Hepatocyte (in vitro differentiated cells): ENCODE results near the gene HSD11B1L. TPM values are rescaled to one million over a fixed set of nuclear protein-coding genes. Genes with fewer than 3 reads are reported as not detected.

ENCODE experiments used
- DNase-seq: peaks from one replicate; pipeline ENCODE4 v3.0.0-alpha.2; 2016; ENCODE audit warnings: low spot score
- H2AFZ ChIP-seq: fragments of 200-600 bp; sonication (generic); 2 replicates; pipeline ENCODE4 v1.6.0; 2016; ENCODE audit warnings: antibody characterized with exemption, mild to moderate bottlenecking
- H3K27ac ChIP-seq: fragments of 200-600 bp; sonication (generic); 2 replicates; pipeline ENCODE4 v1.5.1; 2016; ENCODE audit warnings: mild to moderate bottlenecking
- H3K27me3 ChIP-seq: fragments of 200-600 bp; sonication (generic); 2 replicates; pipeline ENCODE4 v1.6.1; 2016
- H3K36me3 ChIP-seq: fragments of 200-600 bp; sonication (generic); replicated peaks from 2 replicates; pipeline ENCODE4 v1.5.1; 2016; ENCODE audit warnings: low read depth; ENCODE audit not compliant: insufficient read depth
- H3K4me1 ChIP-seq: fragments of 200-600 bp; sonication (generic); 2 replicates; pipeline ENCODE4 v1.5.1; 2016; ENCODE audit warnings: mild to moderate bottlenecking, moderate library complexity; ENCODE audit not compliant: insufficient read depth
- H3K4me2 ChIP-seq: fragments of 200-600 bp; sonication (generic); 2 replicates; pipeline ENCODE4 v1.6.0; 2016
- H3K4me3 ChIP-seq: fragments of 200-600 bp; sonication (generic); 2 replicates; pipeline ENCODE4 v1.5.1; 2016; ENCODE audit warnings: mild to moderate bottlenecking
- H3K79me2 ChIP-seq: fragments of 200-600 bp; sonication (generic); 2 replicates; pipeline ENCODE4 v1.6.0; 2017; ENCODE audit warnings: mild to moderate bottlenecking
- H3K9me2 ChIP-seq: fragments of 200-600 bp; sonication (generic); replicated peaks from 2 replicates; pipeline ENCODE4 v1.6.0; 2017; ENCODE audit warnings: mild to moderate bottlenecking; ENCODE audit not compliant: insufficient read depth
- H3K9me3 ChIP-seq: fragments of 200-600 bp; sonication (generic); 2 replicates; pipeline ENCODE4 v1.5.1; 2016; ENCODE audit warnings: low read depth, mild to moderate bottlenecking
- H4K20me1 ChIP-seq: fragments of 200-600 bp; sonication (generic); 2 replicates; pipeline ENCODE4 v1.6.0; 2016; ENCODE audit warnings: mild to moderate bottlenecking; ENCODE audit not compliant: insufficient read depth, poor library complexity, severe bottlenecking
- CTCF ChIP-seq: fragments of 200-600 bp; sonication (generic); IDR thresholded peaks from 2 replicates; pipeline ENCODE4 v1.5.1; 2016; ENCODE audit warnings: antibody characterized with exemption, mild to moderate bottlenecking; ENCODE audit not compliant: poor library complexity
- EZH2 ChIP-seq: fragments of 200-600 bp; sonication (generic); IDR thresholded peaks from 2 replicates; pipeline ENCODE4 v1.6.1; 2016; ENCODE audit warnings: antibody characterized with exemption, mild to moderate bottlenecking, borderline replicate concordance
- EZH2phosphoT487 ChIP-seq: fragments of 200-600 bp; sonication (generic); IDR thresholded peaks from one replicate; pipeline ENCODE4 v1.6.1; 2018; ENCODE audit warnings: antibody characterized with exemption, mild to moderate bottlenecking, low read depth, moderate library complexity; ENCODE audit not compliant: unreplicated experiment, severe bottlenecking
- WGBS: methylation state at CpG from one replicate; pipeline ENCODE4 v1.1.6; 2016; ENCODE audit warnings: low lambda C conversion rate; ENCODE audit errors: missing lambda C conversion rate; 5-methylcytosine and 5-hydroxymethylcytosine counted together
- polyA plus RNA-seq: library from polyadenylated mRNA; unstranded; fragments of >200 nt; fragmentation: Nextera tagmentation; extraction: Ambion mirVana; gene quantifications from 2 replicates; pipeline ENCODE4 v1.2.1, GENCODE V29; 2016
- total RNA-seq: library from RNA; depleted of rRNA; stranded (reverse); fragments of >200 nt; gene quantifications from 2 replicates; pipeline ENCODE4 v1.2.3, GENCODE V29; 2014

HSD11B1L gene
- total and polyA plus RNA-seq, 2 experiments from 2014 or later, result 14.9 to 26.0 TPM

- Histone ChIP-seq H3K79me2 (no peaks in the 10 kb centered on the region), H3K9me3 (no peaks in the 10 kb centered on the region), H3K4me2 (no peak overlapping the region), H3K4me3 (no peak overlapping the region), H3K9me2 (no peaks in the 10 kb centered on the region), H3K27ac (no peak overlapping the region), H3K27me3 (no peaks in the 10 kb centered on the region), H4K20me1 (no peaks in the 10 kb centered on the region), H2AFZ (no peak overlapping the region), H3K36me3 (no peaks in the 10 kb centered on the region), H3K4me1 (no peaks in the 10 kb centered on the region)
- TF ChIP-seq EZH2, result no peak
- TF ChIP-seq EZH2phosphoT487, result no peak
- TF ChIP-seq CTCF, result no peak
- DNase-seq, result no peak
- 97% methylated on average over 40 of the region's 40 CpGs for WGBS
These were observed 23.3 kb downstream of the HSD11B1L start for GRCh38 chr19:5703819-5704818.

- DNase-seq, result no peak
- H3K27ac ChIP-seq, result no peak overlapping the region
- no peaks in the 10 kb centered on the region for H3K4me1 ChIP-seq
- H3K9me3 ChIP-seq, result no peaks in the 10 kb centered on the region
- no peaks in the 10 kb centered on the region for H3K36me3 ChIP-seq
- H4K20me1 ChIP-seq, result no peaks in the 10 kb centered on the region
- H2AFZ ChIP-seq, result no peak overlapping the region
- no peak for TF ChIP-seq EZH2
- TF ChIP-seq EZH2phosphoT487, result no peak
- no peak for TF ChIP-seq CTCF
- H3K27me3 ChIP-seq, result no peaks in the 10 kb centered on the region
- H3K9me2 ChIP-seq, result no peaks in the 10 kb centered on the region
- no peak overlapping the region for H3K4me2 ChIP-seq
- H3K79me2 ChIP-seq, result no peaks in the 10 kb centered on the region
- no peak overlapping the region for H3K4me3 ChIP-seq
- WGBS, result 90% methylated on average over 16 of the region's 16 CpGs
These were observed 24.7 kb downstream of the HSD11B1L start for GRCh38 chr19:5705552-5705951.

GRCh38 chr19:5706876-5707573 lies 26.2 kb downstream of the HSD11B1L start:
- no peak overlapping the region for H3K4me2 ChIP-seq
- no peak overlapping the region for H3K27ac ChIP-seq
- H3K4me3 ChIP-seq, result no peak overlapping the region
- no peak for DNase-seq
- no peak overlapping the region for H2AFZ ChIP-seq
- TF ChIP-seq EZH2phosphoT487, result no peak
- no peaks in the 10 kb centered on the region for H3K4me1 ChIP-seq
- H3K9me2 ChIP-seq, result no peaks in the 10 kb centered on the region
- WGBS, result 98% methylated on average over 34 of the region's 35 CpGs
- H4K20me1 ChIP-seq, result no peaks in the 10 kb centered on the region
- no peaks in the 10 kb centered on the region for H3K36me3 ChIP-seq
- no peaks in the 10 kb centered on the region for H3K27me3 ChIP-seq
- H3K79me2 ChIP-seq, result no peaks in the 10 kb centered on the region
- H3K9me3 ChIP-seq, result no peaks in the 10 kb centered on the region
